SK-N-MC (cell line): Measurements from ENCODE around the gene ALDOB.

ENCODE experiments used
- EZH2 ChIP-seq: fragments of 200-600 bp; sonication (generic); IDR thresholded peaks from one replicate; pipeline ENCODE4 v1.6.1; 2017; ENCODE audit warnings: antibody characterized with exemption
- POLR2AphosphoS5 ChIP-seq: IDR thresholded peaks from 2 replicates; pipeline ENCODE4 v1.6.1; 2012; ENCODE audit warnings: mild to moderate bottlenecking, low read depth, low read length, borderline replicate concordance

DNA sequence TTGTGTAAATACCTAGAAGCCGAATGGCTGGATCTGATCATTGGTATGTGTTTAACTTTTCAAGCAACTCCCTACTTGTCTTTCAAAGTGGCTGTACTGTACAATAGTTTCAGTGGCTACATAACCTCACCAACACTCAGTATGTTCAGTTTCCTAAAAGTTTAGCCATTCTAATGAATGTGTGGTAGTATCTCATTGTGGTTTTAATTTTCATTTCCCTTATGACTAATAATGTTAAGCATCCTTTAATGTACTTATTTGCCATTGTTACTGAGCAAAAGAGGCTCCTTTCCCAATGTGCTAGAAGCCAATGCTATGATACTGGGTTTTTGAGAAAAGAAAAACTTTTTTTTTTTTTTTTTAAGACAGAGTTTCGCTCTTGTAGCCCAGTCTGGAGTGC, 27.8 kb upstream of the ALDOB start:
- TF ChIP-seq POLR2AphosphoS5 (no peak), EZH2 (no peak)
